Fibroblast of the aortic adventitia (primary cell): Measurements from ENCODE around the gene ANKRD27. TPM values are rescaled to one million over a fixed set of nuclear protein-coding genes. Genes with fewer than 3 reads are reported as not detected.
"Not testable (repeated sequence)": the region's sequence is repeated elsewhere in the genome, so short reads cannot be mapped to it uniquely, and the experiment has no call there.

ENCODE experiments used
- DNase-seq: peaks from one replicate; pipeline ENCODE4 v3.0.0-alpha.2; 2010; ENCODE audit warnings: low read depth
- H3K4me3 ChIP-seq: 2 replicates; pipeline ENCODE4 v1.5.1; 2011; ENCODE audit warnings: low read depth, mild to moderate bottlenecking, control low read depth, low read length, moderate library complexity
- total RNA-seq: library from RNA; depleted of rRNA; stranded (reverse); fragments of >200 nt; gene quantifications from 2 replicates; pipeline ENCODE4 v1.2.3, GENCODE V29; 2012; ENCODE audit warnings: low replicate concordance
- TF ChIP-seq, protein P1 (sequence below): IDR thresholded peaks from 2 replicates; pipeline ENCODE4 v1.5.1; 2011; ENCODE audit warnings: mild to moderate bottlenecking, low read length, control low read depth, inconsistent platforms; ENCODE audit not compliant: insufficient read depth

Gene ANKRD27
- total RNA-seq, 1 donor = 29.0 TPM

- TF ChIP-seq, protein P1, sequence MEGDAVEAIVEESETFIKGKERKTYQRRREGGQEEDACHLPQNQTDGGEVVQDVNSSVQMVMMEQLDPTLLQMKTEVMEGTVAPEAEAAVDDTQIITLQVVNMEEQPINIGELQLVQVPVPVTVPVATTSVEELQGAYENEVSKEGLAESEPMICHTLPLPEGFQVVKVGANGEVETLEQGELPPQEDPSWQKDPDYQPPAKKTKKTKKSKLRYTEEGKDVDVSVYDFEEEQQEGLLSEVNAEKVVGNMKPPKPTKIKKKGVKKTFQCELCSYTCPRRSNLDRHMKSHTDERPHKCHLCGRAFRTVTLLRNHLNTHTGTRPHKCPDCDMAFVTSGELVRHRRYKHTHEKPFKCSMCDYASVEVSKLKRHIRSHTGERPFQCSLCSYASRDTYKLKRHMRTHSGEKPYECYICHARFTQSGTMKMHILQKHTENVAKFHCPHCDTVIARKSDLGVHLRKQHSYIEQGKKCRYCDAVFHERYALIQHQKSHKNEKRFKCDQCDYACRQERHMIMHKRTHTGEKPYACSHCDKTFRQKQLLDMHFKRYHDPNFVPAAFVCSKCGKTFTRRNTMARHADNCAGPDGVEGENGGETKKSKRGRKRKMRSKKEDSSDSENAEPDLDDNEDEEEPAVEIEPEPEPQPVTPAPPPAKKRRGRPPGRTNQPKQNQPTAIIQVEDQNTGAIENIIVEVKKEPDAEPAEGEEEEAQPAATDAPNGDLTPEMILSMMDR = no peak
Measured at GRCh38 chr19:32711747-32712146, 36.8 kb upstream of the ANKRD27 start.

DNA sequence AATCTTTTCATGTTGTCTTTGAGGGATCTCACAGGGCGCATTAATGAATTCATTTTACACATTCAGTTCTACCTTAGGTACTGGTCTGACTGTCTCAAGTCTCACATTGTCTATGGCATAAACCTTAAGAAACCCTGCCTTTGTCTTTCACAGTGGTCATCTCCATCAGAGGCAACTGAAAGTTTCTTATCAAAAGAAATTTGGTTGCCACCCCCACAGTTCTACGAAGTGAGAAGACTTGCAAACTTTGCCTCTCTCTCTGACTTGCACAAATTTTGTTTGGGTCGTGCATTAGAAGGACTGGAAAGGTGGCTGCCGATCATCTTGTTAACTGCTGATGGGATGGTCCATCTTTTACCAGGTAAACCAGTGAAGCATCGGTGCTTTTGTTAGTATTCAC lies 34.1 kb upstream of the ANKRD27 start:
- TF ChIP-seq, protein P1 = no peak
- no peak for DNase-seq

More at GRCh38 chr19:32711747-32712146, 36.8 kb upstream of the ANKRD27 start:
- H3K4me3 ChIP-seq = no peak overlapping the region
- DNase-seq = no peak

GRCh38 chr19:32708457-32708856 lies 33.5 kb upstream of the ANKRD27 start:
- TF ChIP-seq, protein P1 = no peak

More for the DNA sequence above, 34.1 kb upstream of the ANKRD27 start:
- no peak overlapping the region for H3K4me3 ChIP-seq

DNA sequence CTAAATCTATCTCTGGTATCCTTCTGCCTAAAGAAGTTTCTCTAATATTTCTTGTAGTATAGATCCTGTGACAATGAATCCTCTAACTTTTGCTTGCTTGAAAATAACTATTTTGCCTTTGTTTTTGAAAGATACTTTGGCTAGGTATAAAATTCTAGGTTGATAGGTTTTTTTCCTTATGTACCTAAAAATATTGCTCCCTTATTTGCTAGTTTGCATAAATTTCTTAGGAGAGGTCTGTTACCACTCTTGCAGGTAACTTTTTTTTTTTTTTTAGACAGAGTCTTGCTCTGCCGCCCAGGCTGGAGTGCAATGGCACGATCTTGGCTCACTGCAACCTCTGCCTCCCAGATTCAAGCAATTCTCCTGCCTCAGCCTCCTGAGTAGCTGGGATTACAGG lies 29.0 kb upstream of the ANKRD27 start:
- not testable (repeated sequence) for DNase-seq, H3K4me3 ChIP-seq

More at GRCh38 chr19:32708457-32708856, 33.5 kb upstream of the ANKRD27 start:
- no peak for DNase-seq
- no peak overlapping the region for H3K4me3 ChIP-seq

DNA sequence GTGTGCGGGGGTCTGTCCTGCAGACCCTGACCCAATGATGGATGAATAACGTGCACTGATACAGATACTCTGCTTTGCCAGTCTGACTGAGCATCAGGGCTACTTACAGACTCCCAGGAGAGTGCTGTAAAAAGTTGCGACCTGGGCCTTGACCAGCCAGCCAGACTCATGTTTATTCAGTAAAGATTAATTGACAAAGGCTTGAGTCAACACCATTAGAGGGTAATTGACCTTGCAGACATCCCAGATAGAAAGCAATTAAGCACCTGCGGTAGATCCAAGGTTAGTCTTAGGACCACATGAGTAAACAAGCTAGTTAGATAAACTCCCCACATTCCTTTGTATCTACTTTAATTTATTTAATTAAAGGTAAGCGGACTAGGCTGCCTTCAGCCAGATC lies 27.0 kb upstream of the ANKRD27 start:
- H3K4me3 ChIP-seq = no peak overlapping the region
- TF ChIP-seq, protein P1 = no peak
- no peak for DNase-seq

GRCh38 chr19:32700129-32700528 lies 25.1 kb upstream of the ANKRD27 start:
- not testable (repeated sequence) for H3K4me3 ChIP-seq, DNase-seq

DNA sequence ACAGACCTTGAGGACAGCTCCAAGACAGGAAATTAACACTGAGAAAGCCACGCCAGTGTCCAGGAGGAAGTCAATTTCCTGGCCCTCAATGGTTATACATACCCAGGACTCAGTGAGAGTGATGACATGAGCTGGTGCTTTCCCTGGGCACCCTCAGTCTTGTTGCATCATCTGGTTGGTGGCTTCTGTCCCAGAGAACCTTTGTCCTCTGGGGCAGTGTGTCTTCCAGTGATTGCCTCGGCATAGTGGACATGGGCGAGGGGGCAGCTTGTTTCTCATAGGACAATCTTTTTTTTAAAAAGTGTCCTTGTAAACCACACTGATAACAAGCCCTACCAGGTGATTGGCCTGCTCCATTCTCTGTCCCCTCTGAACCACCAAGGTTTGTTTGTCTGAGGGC lies 21.8 kb upstream of the ANKRD27 start:
- DNase-seq, H3K4me3 ChIP-seq: not testable (repeated sequence)

- not testable (repeated sequence) for DNase-seq, H3K4me3 ChIP-seq
Measured at GRCh38 chr19:32695506-32695905, 20.5 kb upstream of the ANKRD27 start.

- not testable (repeated sequence) for H3K4me3 ChIP-seq, DNase-seq
Measured at GRCh38 chr19:32694851-32695250, 19.9 kb upstream of the ANKRD27 start.

DNA sequence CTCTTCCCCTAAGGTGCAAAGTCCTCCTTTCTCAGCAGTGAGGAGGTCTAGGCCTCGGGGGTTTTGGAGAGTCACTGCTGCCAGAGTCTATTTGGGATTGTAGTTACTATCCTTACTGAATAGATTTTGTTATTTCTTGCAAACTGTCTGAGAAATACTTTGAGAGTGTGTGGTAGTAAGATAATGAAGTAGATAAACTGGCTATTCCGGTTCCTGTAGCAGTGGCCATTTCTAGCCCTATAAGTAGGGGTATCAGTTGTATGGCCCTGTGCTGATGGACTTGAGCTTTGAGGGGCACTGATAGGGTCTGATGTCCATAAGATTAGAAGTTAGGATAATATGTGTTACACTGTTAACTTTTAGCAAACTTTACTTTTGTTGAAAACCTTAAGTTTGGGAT lies 19.3 kb upstream of the ANKRD27 start:
- peak overlapping the region; percentile 40 for H3K4me3 ChIP-seq
- DNase-seq = not testable (repeated sequence)

DNA sequence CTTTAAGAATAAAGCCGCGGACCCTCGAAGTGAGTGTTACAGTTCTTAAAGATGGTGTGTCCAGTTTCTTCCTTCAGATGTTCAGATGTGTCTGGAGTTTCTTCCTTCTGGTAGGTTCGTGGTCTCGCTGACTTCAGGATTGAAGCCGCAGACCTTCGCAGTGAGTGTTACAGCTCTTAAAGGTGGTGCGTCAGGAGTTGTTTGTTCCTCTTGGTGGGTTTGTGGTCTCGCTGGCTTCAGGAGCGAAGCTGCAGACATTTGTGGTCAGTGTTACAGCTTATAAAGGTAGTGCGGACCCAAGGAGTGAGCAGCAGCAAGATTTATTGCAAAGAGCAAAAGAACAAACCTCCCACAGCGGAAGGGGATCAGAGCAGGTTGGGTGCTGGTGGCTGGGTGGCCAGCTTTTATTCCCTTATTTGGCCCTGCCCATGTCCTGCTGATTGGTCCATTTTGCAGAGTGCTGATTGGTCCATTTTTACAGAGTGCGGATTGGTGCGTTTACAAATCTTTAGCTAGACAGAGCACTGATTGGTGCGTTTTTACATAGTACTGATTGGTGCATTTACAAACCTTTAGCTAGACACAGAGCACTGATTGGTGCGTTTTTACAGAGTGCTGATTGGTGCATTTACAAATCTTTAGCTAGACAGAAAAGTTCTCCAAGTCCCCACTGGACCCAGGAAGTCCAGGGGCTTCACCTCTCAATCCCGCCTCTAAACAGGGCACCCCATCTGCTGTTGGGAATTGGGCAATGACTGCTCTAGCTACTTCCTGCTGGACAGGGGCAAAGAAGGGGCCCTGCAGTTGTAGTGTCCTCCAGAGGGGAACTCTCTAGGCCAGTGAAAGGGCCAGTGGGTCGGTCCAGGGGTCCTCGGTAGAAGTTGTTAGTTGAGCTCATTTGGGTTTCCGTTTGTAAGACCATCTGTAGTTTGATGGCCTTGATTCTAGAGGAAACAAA lies 18.4 kb upstream of the ANKRD27 start:
- DNase-seq = not testable (repeated sequence)
- H3K4me3 ChIP-seq = peak overlapping the region; percentile 78
